PFSK-1 (cell line): ENCODE data around the gene MARK3.

Experiments
- FOXP2 ChIP-seq: optimal IDR thresholded peaks from 2 replicates; pipeline ENCODE3; 2011; ENCODE audit warnings: borderline replicate concordance, control low read depth, inconsistent platforms; ENCODE audit not compliant: insufficient read depth; ENCODE audit errors: extremely low read length, extremely low read depth
- POLR2AphosphoS5 ChIP-seq: IDR thresholded peaks from 2 replicates; pipeline ENCODE4 v1.6.1; 2012; ENCODE audit warnings: low read depth, mild to moderate bottlenecking, control low read depth, low read length, moderate library complexity
- SIN3A ChIP-seq: IDR thresholded peaks from 2 replicates; pipeline ENCODE4 v1.6.1; 2012; ENCODE audit warnings: mild to moderate bottlenecking, low read length, moderate library complexity, borderline replicate concordance; ENCODE audit not compliant: insufficient read depth
- TAF1 ChIP-seq: IDR thresholded peaks from 2 replicates; pipeline ENCODE4 v1.6.1; 2012; ENCODE audit warnings: low read length, control low read depth, borderline replicate concordance; ENCODE audit not compliant: insufficient read depth
- TF ChIP-seq, protein P1 (sequence below), 2 experiments: IDR thresholded peaks; 2 replicates each; pipeline versions ENCODE4 v1.6.1 to v1.8.0; 2011 to 2012; ENCODE audit warnings: low read depth in 2 of 2, low read length in 2 of 2, control low read depth in 1 of 2, inconsistent platforms in 1 of 2, mild to moderate bottlenecking in 1 of 2, moderate library complexity in 1 of 2; ENCODE audit not compliant: insufficient read depth in 1 of 2

MARK3 gene

DNA sequence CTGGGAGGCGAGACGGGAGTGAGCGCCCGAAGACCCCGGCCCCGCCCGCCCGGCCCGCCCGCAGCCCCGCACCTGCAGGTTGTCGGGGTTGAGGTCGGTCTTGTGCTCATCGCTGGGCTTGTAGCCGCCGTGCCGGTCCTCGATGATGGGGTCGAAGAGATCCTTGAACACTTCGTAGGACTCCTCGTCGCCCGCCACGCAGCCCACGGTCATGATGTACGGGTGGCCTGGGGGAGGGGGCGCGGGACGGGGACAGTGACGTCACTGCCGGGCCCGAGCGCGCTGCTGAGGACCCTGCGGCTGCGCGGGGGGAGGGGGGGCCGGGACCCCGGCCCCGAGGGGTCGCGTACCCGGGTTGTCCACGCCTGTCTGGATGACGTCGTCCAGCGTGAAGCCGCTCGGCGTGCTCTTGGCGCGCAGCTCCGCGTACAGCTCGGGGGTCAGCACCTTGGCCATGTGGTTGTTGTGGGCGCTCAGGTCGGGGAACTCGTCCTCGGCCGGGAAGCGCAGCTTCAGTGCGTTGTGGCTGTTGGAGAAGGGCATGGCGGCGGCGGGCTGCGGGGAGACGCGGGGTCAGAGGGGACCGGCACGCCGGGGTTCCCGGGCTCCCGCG, 136.8 kb downstream of the MARK3 start:
- no peak for TF ChIP-seq TAF1
- TF ChIP-seq, protein P1, sequence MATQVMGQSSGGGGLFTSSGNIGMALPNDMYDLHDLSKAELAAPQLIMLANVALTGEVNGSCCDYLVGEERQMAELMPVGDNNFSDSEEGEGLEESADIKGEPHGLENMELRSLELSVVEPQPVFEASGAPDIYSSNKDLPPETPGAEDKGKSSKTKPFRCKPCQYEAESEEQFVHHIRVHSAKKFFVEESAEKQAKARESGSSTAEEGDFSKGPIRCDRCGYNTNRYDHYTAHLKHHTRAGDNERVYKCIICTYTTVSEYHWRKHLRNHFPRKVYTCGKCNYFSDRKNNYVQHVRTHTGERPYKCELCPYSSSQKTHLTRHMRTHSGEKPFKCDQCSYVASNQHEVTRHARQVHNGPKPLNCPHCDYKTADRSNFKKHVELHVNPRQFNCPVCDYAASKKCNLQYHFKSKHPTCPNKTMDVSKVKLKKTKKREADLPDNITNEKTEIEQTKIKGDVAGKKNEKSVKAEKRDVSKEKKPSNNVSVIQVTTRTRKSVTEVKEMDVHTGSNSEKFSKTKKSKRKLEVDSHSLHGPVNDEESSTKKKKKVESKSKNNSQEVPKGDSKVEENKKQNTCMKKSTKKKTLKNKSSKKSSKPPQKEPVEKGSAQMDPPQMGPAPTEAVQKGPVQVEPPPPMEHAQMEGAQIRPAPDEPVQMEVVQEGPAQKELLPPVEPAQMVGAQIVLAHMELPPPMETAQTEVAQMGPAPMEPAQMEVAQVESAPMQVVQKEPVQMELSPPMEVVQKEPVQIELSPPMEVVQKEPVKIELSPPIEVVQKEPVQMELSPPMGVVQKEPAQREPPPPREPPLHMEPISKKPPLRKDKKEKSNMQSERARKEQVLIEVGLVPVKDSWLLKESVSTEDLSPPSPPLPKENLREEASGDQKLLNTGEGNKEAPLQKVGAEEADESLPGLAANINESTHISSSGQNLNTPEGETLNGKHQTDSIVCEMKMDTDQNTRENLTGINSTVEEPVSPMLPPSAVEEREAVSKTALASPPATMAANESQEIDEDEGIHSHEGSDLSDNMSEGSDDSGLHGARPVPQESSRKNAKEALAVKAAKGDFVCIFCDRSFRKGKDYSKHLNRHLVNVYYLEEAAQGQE (IDR thresholded peaks at IDR 0.05; ENCODE audit: insufficient read depth in 1 of 2, low read depth in 2 of 2, low read length in 2 of 2), result no peak
- no peak for TF ChIP-seq POLR2AphosphoS5
- no peak for TF ChIP-seq FOXP2
- TF ChIP-seq SIN3A, result no peak

DNA sequence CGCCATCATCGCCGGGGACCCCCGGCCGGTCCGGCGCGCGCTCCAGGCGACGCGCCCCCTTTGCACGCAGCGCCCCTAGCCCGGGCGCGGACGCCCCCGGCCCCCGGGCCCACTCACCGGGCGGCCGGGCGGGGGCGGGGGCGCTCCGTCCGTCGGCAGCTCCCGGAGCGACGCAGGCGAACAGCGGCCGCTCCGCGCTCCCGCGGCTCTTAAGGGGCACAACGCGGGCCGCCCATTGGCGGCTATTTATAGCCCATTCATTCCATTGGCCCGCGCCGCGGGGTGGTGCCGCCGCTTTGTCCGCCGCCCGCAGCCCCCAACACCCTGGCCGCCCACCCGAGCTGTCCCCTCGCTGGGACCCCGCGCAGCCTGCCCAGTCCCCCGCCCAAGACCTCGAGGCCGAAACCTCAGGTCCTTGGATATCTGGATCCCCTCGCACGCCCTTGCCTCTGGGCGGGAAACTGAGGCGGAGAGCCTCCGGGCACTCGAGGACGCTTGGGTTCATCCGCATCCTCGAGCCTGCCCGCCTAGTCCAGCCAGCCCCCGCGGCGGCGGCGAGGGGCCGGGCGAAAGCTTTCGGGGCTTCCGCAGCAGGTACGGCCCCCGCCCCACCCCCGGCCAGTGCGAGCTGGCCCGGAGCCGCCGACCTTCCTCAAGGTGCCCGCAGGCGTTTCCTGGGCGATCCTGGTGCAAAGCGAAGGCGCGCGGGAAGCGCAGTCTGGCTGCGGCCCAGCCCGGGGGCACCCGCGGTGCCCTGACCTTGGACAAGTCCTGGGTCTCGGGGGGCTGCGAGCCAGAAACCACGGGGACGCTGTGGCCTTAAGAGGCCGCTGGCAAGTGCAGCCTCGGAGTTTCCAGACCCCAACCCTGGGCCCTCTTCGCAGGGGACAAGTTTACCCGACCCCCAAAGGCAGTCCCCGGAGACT, 137.7 kb downstream of the MARK3 start, which contains the start of gene CKB:
Gene CKB, minus strand, starts transcription at position 182 of the 926 bp plus-strand sequence. CDS start 337 bp downstream, outside the sequence.
- TF ChIP-seq FOXP2 (no peak), POLR2AphosphoS5 (peak; percentile 22; the same call in 1 of the 2 replicates), SIN3A (no peak), TAF1 (0 out of 2 replicates have a peak, but pooled peaks have one; percentile 25)
- TF ChIP-seq, protein P1 (IDR thresholded peaks at IDR 0.05; ENCODE audit: insufficient read depth in 1 of 2, low read depth in 2 of 2, low read length in 2 of 2), result no peak

- TF ChIP-seq SIN3A, result no peak
- no peak for TF ChIP-seq FOXP2
- TF ChIP-seq, protein P1 (IDR thresholded peaks at IDR 0.05; ENCODE audit: insufficient read depth in 1 of 2, low read depth in 2 of 2, low read length in 2 of 2), result no peak
- TF ChIP-seq POLR2AphosphoS5, result no peak
- no peak for TF ChIP-seq TAF1
These were observed 138.3 kb downstream of the MARK3 start for GRCh38 chr14:103523575-103523954.

GRCh38 chr14:103524002-103524935, 139.1 kb downstream of the MARK3 start:
- TF ChIP-seq TAF1, result no peak
- no peak for TF ChIP-seq SIN3A
- no peak for TF ChIP-seq POLR2AphosphoS5
- no peak for TF ChIP-seq FOXP2
- TF ChIP-seq, protein P1 (IDR thresholded peaks at IDR 0.05; ENCODE audit: insufficient read depth in 1 of 2, low read depth in 2 of 2, low read length in 2 of 2), result no peak
